Vagina (tissue), 2 donors: Measurements from ENCODE around the gene ARHGAP44.

Experiments used
- CTCF ChIP-seq, 3 experiments: fragments of 450-650 bp in 2 of 3; fragments of 200-600 bp in 1 of 3; sonication (generic) in 1 of 3; IDR thresholded peaks; one replicate each; pipeline ENCODE4 v1.5.1; 2017 to 2019; ENCODE audit warnings: antibody characterized with exemption in 3 of 3, mild to moderate bottlenecking in 2 of 3, moderate library complexity in 2 of 3
- POLR2A ChIP-seq, 2 donors: fragments of 450-650 bp; IDR thresholded peaks; one replicate each; pipeline ENCODE4 v1.6.1; 2017; ENCODE audit warnings: antibody characterized with exemption in 2 of 2, mild to moderate bottlenecking in 2 of 2, moderate library complexity in 2 of 2

- TF ChIP-seq CTCF (IDR thresholded peaks at IDR 0.05) = no peak
- no peak for TF ChIP-seq POLR2A (IDR thresholded peaks at IDR 0.05)
These were observed 24.4 kb downstream of the ARHGAP44 start for GRCh38 chr17:12813664-12814063.
